SK-N-SH (cell line): ENCODE data around the gene ATP6V1B1.

Source experiments
- CTCF ChIP-seq: fragments of 200-600 bp; sonication (generic); IDR thresholded peaks from 2 replicates; pipeline ENCODE4 v1.6.1; 2017; ENCODE audit warnings: antibody characterized with exemption, mild to moderate bottlenecking, moderate library complexity
- GATA2 ChIP-seq: sonication (generic); formaldehyde crosslinking; IDR thresholded peaks from 2 replicates; pipeline ENCODE4 v1.5.0; 2020; ENCODE audit warnings: mild to moderate bottlenecking, missing genetic modification reagents
- MXI1 ChIP-seq: IDR thresholded peaks from 2 replicates; pipeline ENCODE4 v1.6.1; 2012; ENCODE audit warnings: mild to moderate bottlenecking, low read depth, low read length, improper control_type of control experiment
- POLR2AphosphoS5 ChIP-seq: IDR thresholded peaks from 2 replicates; pipeline ENCODE4 v1.6.1; 2012; ENCODE audit warnings: low read depth, low read length
- RXRA ChIP-seq: IDR thresholded peaks from 2 replicates; pipeline ENCODE4 v1.4.0; 2012; ENCODE audit warnings: low read depth, mild to moderate bottlenecking, borderline replicate concordance
- YY1 ChIP-seq: IDR thresholded peaks from 2 replicates; pipeline ENCODE4 v1.4.0; 2012; ENCODE audit warnings: low read depth, mild to moderate bottlenecking

DNA sequence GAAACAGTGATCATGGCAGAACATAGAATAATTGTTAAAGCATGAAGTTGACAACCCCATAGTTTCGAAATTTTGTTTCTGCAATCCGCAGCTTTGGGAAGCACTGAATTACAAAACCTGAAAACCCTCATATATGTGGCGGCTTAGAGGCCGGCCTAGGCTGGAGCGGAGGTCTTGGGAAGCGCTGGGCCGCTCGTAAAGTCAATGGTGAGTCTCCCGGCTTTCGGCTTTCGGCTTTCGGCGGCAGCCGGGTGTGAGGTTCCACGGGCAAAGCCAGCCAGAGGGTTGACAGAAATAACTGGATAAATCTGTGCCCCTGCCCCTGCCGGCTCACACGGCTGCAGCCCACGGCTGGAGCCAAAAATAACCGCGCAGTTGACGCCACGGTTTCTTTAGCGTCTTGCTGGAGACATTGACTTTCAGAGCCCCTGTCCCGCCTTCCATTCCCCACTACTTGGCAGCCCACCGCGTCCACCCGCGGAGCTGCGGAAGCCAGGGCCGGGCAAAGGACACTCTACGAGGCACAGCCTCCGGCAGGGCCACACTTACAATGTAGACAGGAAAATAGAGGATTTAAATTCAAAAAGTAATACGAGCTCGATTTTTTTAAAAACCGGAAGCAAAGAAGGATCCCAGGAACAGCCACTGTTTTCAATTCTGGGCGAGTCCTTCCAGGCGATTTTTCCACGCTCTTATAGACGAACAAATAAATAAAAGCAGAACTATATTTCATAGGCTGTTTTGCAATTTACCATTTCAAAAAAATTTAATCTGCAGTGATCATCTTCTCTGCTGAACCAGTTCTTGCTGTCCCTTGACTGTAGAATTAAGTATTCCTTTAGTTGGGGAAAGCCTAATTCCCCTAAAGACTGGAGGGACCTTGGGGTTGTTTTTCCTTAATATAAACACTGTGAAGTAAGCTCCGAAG, 28.3 kb upstream of the ATP6V1B1 start:
- TF ChIP-seq POLR2AphosphoS5, result no peak
- no peak for TF ChIP-seq GATA2 (CRISPR knock-in tag)
- TF ChIP-seq CTCF, result no peak
- no peak for TF ChIP-seq RXRA
- no peak for TF ChIP-seq YY1
- no peak for TF ChIP-seq MXI1
